CD14-positive monocyte (primary cell): ENCODE data around the gene TAF1C. TPM values are rescaled to one million over a fixed set of nuclear protein-coding genes. Genes with fewer than 3 reads are reported as not detected.

Experiments used
- DNase-seq, 3 donors: peaks; one replicate each; pipeline ENCODE4 v3.0.0-alpha.2; 2011 to 2022
- H2AFZ ChIP-seq: 2 replicates; pipeline ENCODE4 v1.6.0; 2012; ENCODE audit warnings: mild to moderate bottlenecking, low read depth, low read length, inconsistent platforms; ENCODE audit not compliant: insufficient read depth, poor library complexity, severe bottlenecking
- H3K27ac ChIP-seq, 2 donors: 1 replicate in 1 of 2; 2 replicates in 1 of 2; pipeline ENCODE4 v1.5.1; 2012 to 2013; ENCODE audit warnings: low read length in 2 of 2, control low read depth in 1 of 2, inconsistent platforms in 1 of 2, low read depth in 1 of 2, mild to moderate bottlenecking in 1 of 2
- H3K27me3 ChIP-seq, 2 donors: one replicate each; pipeline versions ENCODE4 v1.6.0 to v1.6.1; 2011 to 2013; ENCODE audit warnings: low read length in 2 of 2; ENCODE audit not compliant: control insufficient read depth in 2 of 2, insufficient read depth in 2 of 2
- H3K36me3 ChIP-seq, 2 donors: replicated peaks in 1 of 2; 1 replicate in 1 of 2; 2 replicates in 1 of 2; pipeline versions ENCODE4 v1.5.1 to v1.6.1; 2012 to 2013; ENCODE audit warnings: low read length in 2 of 2, control low read depth in 1 of 2, inconsistent platforms in 1 of 2, mild to moderate bottlenecking in 1 of 2; ENCODE audit not compliant: insufficient read depth in 2 of 2, control insufficient read depth in 1 of 2
- H3K4me1 ChIP-seq, 2 donors: 1 replicate in 1 of 2; 2 replicates in 1 of 2; pipeline versions ENCODE4 v1.5.1 to v1.6.1; 2012 to 2013; ENCODE audit warnings: low read length in 2 of 2, control low read depth in 1 of 2, inconsistent platforms in 1 of 2, mild to moderate bottlenecking in 1 of 2, moderate library complexity in 1 of 2; ENCODE audit not compliant: insufficient read depth in 2 of 2, control insufficient read depth in 1 of 2
- H3K4me2 ChIP-seq: replicated peaks from 2 replicates; pipeline ENCODE3; 2012; ENCODE audit warnings: low read length, moderate library complexity, mild to moderate bottlenecking; ENCODE audit not compliant: poor library complexity, severe bottlenecking; ENCODE audit errors: extremely low read depth
- H3K4me3 ChIP-seq, 3 experiments: fragments of 200-600 bp in 1 of 3; sonication (generic) in 1 of 3; replicated peaks in 1 of 3; 1 replicate in 2 of 3; 2 replicates in 1 of 3; pipeline ENCODE4 v1.5.1; 2011 to 2013; ENCODE audit warnings: low read length in 3 of 3, mild to moderate bottlenecking in 3 of 3, control low read depth in 2 of 3, low read depth in 2 of 3, inconsistent platforms in 1 of 3, moderate library complexity in 1 of 3
- H3K79me2 ChIP-seq: 2 replicates; pipeline ENCODE4 v1.6.0; 2012; ENCODE audit warnings: mild to moderate bottlenecking, control low read depth, inconsistent platforms, low read length, moderate library complexity; ENCODE audit not compliant: insufficient read depth
- H3K9ac ChIP-seq: 2 replicates; pipeline ENCODE4 v1.6.0; 2017; ENCODE audit warnings: low read length, mild to moderate bottlenecking; ENCODE audit not compliant: insufficient read depth, poor library complexity, severe bottlenecking
- H3K9me3 ChIP-seq, 2 donors: replicated peaks in 1 of 2; 1 replicate in 1 of 2; 2 replicates in 1 of 2; pipeline versions ENCODE4 v1.5.1 to v1.6.1; 2012 to 2013; ENCODE audit warnings: low read length in 2 of 2, control low read depth in 1 of 2; ENCODE audit not compliant: control insufficient read depth in 1 of 2, insufficient read depth in 1 of 2
- H4K20me1 ChIP-seq: 2 replicates; pipeline ENCODE4 v1.6.0; 2012; ENCODE audit warnings: mild to moderate bottlenecking, low read length, control low read depth, moderate library complexity; ENCODE audit not compliant: insufficient read depth
- H3K27ac Mint-ChIP-seq, 7 donors: one replicate each; pipeline ENCODE4 v1.8.0; 2020; ENCODE audit warnings: mild to moderate bottlenecking in 7 of 7, mixed read lengths in 7 of 7, moderate library complexity in 6 of 7, inconsistent platforms in 2 of 7
- H3K27me3 Mint-ChIP-seq, 3 donors: one replicate each; pipeline ENCODE4 v1.8.0; 2021 to 2022; ENCODE audit warnings: low read depth in 3 of 3, mild to moderate bottlenecking in 3 of 3, mixed read lengths in 3 of 3, moderate library complexity in 3 of 3, inconsistent platforms in 1 of 3
- H3K36me3 Mint-ChIP-seq, 2 donors: one replicate each; pipeline ENCODE4 v1.8.0; 2020; ENCODE audit warnings: mixed read lengths in 2 of 2, inconsistent platforms in 1 of 2, mild to moderate bottlenecking in 1 of 2
- H3K4me1 Mint-ChIP-seq: one replicate; pipeline ENCODE4 v1.8.0; 2020; ENCODE audit warnings: mild to moderate bottlenecking, mixed read lengths
- H3K4me3 Mint-ChIP-seq, 2 donors: one replicate each; pipeline ENCODE4 v1.8.0; 2020; ENCODE audit warnings: mild to moderate bottlenecking in 2 of 2, mixed read lengths in 2 of 2, moderate library complexity in 1 of 2
- H3K9me3 Mint-ChIP-seq, 7 donors: one replicate each; pipeline ENCODE4 v1.8.0; 2020 to 2022; ENCODE audit warnings: mixed read lengths in 7 of 7, mild to moderate bottlenecking in 6 of 7, moderate library complexity in 6 of 7, inconsistent platforms in 2 of 7
- WGBS: methylation state at CpG from one replicate; pipeline ENCODE4 v1.1.5; 2013; ENCODE audit warnings: missing lambda C conversion rate; ENCODE audit not compliant: insufficient coverage; 5-methylcytosine and 5-hydroxymethylcytosine counted together
- intact Hi-C, 2 donors: fragments of 100-400 bp; cut with micrococcal nuclease; formaldehyde crosslinking; loops; one replicate each; pipeline versions ENCODE4 v1.15.0 to v1.15.1; 2023
- polyA plus RNA-seq, 3 donors: library from polyadenylated mRNA; depleted of rRNA in 1 of 3; unstranded in 2 of 3; stranded (reverse) in 1 of 3; fragments of 300-500 nt in 2 of 3; fragments of >200 nt in 1 of 3; fragmentation: Illumina TruSeq in 2 of 3; gene quantifications; 1 replicate in 2 of 3; 2 replicates in 1 of 3; pipeline ENCODE4 v1.2.3, GENCODE V29; 2012 to 2021
- TF ChIP-seq, protein P1 (sequence below): fragments of 200-600 bp; IDR thresholded peaks from one replicate; pipeline ENCODE4 v1.8.0; 2022; ENCODE audit warnings: antibody characterized with exemption, mild to moderate bottlenecking

The TAF1C gene
- polyA plus RNA-seq, 3 donors = 4.0 to 126 (median 4.5) TPM

GRCh38 chr16:84224554-84224953 is 37.7 kb upstream of the TAF1C start:
- 83% methylated on average over 1 of the region's 3 CpGs for WGBS
- peaks cover 0 to 3% of the 10 kb centered on the region in 2 donors for H3K27me3 ChIP-seq
- no peaks in the 10 kb centered on the region for H3K9me3 Mint-ChIP-seq
- no peaks in the 10 kb centered on the region for H3K9me3 ChIP-seq
- no peaks in the 10 kb centered on the region for H3K4me1 Mint-ChIP-seq
- H3K79me2 ChIP-seq = no peaks in the 10 kb centered on the region
- H3K36me3 Mint-ChIP-seq = no peaks in the 10 kb centered on the region
- TF ChIP-seq, protein P1, sequence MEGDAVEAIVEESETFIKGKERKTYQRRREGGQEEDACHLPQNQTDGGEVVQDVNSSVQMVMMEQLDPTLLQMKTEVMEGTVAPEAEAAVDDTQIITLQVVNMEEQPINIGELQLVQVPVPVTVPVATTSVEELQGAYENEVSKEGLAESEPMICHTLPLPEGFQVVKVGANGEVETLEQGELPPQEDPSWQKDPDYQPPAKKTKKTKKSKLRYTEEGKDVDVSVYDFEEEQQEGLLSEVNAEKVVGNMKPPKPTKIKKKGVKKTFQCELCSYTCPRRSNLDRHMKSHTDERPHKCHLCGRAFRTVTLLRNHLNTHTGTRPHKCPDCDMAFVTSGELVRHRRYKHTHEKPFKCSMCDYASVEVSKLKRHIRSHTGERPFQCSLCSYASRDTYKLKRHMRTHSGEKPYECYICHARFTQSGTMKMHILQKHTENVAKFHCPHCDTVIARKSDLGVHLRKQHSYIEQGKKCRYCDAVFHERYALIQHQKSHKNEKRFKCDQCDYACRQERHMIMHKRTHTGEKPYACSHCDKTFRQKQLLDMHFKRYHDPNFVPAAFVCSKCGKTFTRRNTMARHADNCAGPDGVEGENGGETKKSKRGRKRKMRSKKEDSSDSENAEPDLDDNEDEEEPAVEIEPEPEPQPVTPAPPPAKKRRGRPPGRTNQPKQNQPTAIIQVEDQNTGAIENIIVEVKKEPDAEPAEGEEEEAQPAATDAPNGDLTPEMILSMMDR = no peak
- H3K4me2 ChIP-seq = no peak overlapping the region
- no peaks in the 10 kb centered on the region for H3K4me1 ChIP-seq
- no peaks in the 10 kb centered on the region for H4K20me1 ChIP-seq
- H3K4me3 Mint-ChIP-seq = no peak overlapping the region
- no peak overlapping the region for H3K27ac Mint-ChIP-seq
- H3K4me3 ChIP-seq = no peak overlapping the region
- no peak overlapping the region for H3K27ac ChIP-seq
- no peak overlapping the region for H3K9ac ChIP-seq
- H3K36me3 ChIP-seq = no peaks in the 10 kb centered on the region
- peaks cover 2 to 15% (median 5%) of the 10 kb centered on the region in 3 donors for H3K27me3 Mint-ChIP-seq
- DNase-seq = no peak
- intact Hi-C loops = no loop called here
- no peak overlapping the region for H2AFZ ChIP-seq

GRCh38 chr16:84223456-84223855 is 36.6 kb upstream of the TAF1C start:
- intact Hi-C loops = no loop called here
- Histone ChIP-seq H3K4me3 (no peak overlapping the region), H3K4me2 (no peak overlapping the region), H3K79me2 (no peaks in the 10 kb centered on the region), H3K4me1 (no peaks in the 10 kb centered on the region), H3K9me3 (no peaks in the 10 kb centered on the region), H4K20me1 (no peaks in the 10 kb centered on the region), H3K36me3 (no peaks in the 10 kb centered on the region), H3K27ac (no peak overlapping the region), H2AFZ (no peak overlapping the region), H3K9ac (no peak overlapping the region), H3K27me3 (peaks cover 0 to 3% of the 10 kb centered on the region in 2 donors)
- Mint-ChIP-seq H3K27me3 (peaks cover 2 to 8% (median 4%) of the 10 kb centered on the region in 3 donors), H3K36me3 (no peaks in the 10 kb centered on the region), H3K27ac (no peak overlapping the region), H3K9me3 (no peaks in the 10 kb centered on the region), H3K4me3 (no peak overlapping the region), H3K4me1 (no peaks in the 10 kb centered on the region)
- WGBS = 86% methylated on average over 1 of the region's 4 CpGs
- TF ChIP-seq, protein P1 = no peak
- no peak for DNase-seq
